CD14-positive monocyte (primary cell): ENCODE measurements around the gene CDH23. TPM values are rescaled to one million over a fixed set of nuclear protein-coding genes. Genes with fewer than 3 reads are reported as not detected.
A peak's percentile ranks its signal among the peaks of the same experiment; 100 is the strongest.

Experiments used
- DNase-seq, 3 donors: peaks; one replicate each; pipeline ENCODE4 v3.0.0-alpha.2; 2011 to 2022
- H2AFZ ChIP-seq: 2 replicates; pipeline ENCODE4 v1.6.0; 2012; ENCODE audit warnings: mild to moderate bottlenecking, low read depth, low read length, inconsistent platforms; ENCODE audit not compliant: insufficient read depth, poor library complexity, severe bottlenecking
- H3K27ac ChIP-seq, 2 donors: 1 replicate in 1 of 2; 2 replicates in 1 of 2; pipeline ENCODE4 v1.5.1; 2012 to 2013; ENCODE audit warnings: low read length in 2 of 2, control low read depth in 1 of 2, inconsistent platforms in 1 of 2, low read depth in 1 of 2, mild to moderate bottlenecking in 1 of 2
- H3K27me3 ChIP-seq, 2 donors: one replicate each; pipeline versions ENCODE4 v1.6.0 to v1.6.1; 2011 to 2013; ENCODE audit warnings: low read length in 2 of 2; ENCODE audit not compliant: control insufficient read depth in 2 of 2, insufficient read depth in 2 of 2
- H3K36me3 ChIP-seq, 2 donors: replicated peaks in 1 of 2; 1 replicate in 1 of 2; 2 replicates in 1 of 2; pipeline versions ENCODE4 v1.5.1 to v1.6.1; 2012 to 2013; ENCODE audit warnings: low read length in 2 of 2, control low read depth in 1 of 2, inconsistent platforms in 1 of 2, mild to moderate bottlenecking in 1 of 2; ENCODE audit not compliant: insufficient read depth in 2 of 2, control insufficient read depth in 1 of 2
- H3K4me1 ChIP-seq, 2 donors: 1 replicate in 1 of 2; 2 replicates in 1 of 2; pipeline versions ENCODE4 v1.5.1 to v1.6.1; 2012 to 2013; ENCODE audit warnings: low read length in 2 of 2, control low read depth in 1 of 2, inconsistent platforms in 1 of 2, mild to moderate bottlenecking in 1 of 2, moderate library complexity in 1 of 2; ENCODE audit not compliant: insufficient read depth in 2 of 2, control insufficient read depth in 1 of 2
- H3K4me2 ChIP-seq: replicated peaks from 2 replicates; pipeline ENCODE3; 2012; ENCODE audit warnings: low read length, moderate library complexity, mild to moderate bottlenecking; ENCODE audit not compliant: poor library complexity, severe bottlenecking; ENCODE audit errors: extremely low read depth
- H3K4me3 ChIP-seq, 3 experiments: fragments of 200-600 bp in 1 of 3; sonication (generic) in 1 of 3; replicated peaks in 1 of 3; 1 replicate in 2 of 3; 2 replicates in 1 of 3; pipeline ENCODE4 v1.5.1; 2011 to 2013; ENCODE audit warnings: low read length in 3 of 3, mild to moderate bottlenecking in 3 of 3, control low read depth in 2 of 3, low read depth in 2 of 3, inconsistent platforms in 1 of 3, moderate library complexity in 1 of 3
- H3K79me2 ChIP-seq: 2 replicates; pipeline ENCODE4 v1.6.0; 2012; ENCODE audit warnings: mild to moderate bottlenecking, control low read depth, inconsistent platforms, low read length, moderate library complexity; ENCODE audit not compliant: insufficient read depth
- H3K9ac ChIP-seq: 2 replicates; pipeline ENCODE4 v1.6.0; 2017; ENCODE audit warnings: low read length, mild to moderate bottlenecking; ENCODE audit not compliant: insufficient read depth, poor library complexity, severe bottlenecking
- H3K9me3 ChIP-seq, 2 donors: replicated peaks in 1 of 2; 1 replicate in 1 of 2; 2 replicates in 1 of 2; pipeline versions ENCODE4 v1.5.1 to v1.6.1; 2012 to 2013; ENCODE audit warnings: low read length in 2 of 2, control low read depth in 1 of 2; ENCODE audit not compliant: control insufficient read depth in 1 of 2, insufficient read depth in 1 of 2
- H4K20me1 ChIP-seq: 2 replicates; pipeline ENCODE4 v1.6.0; 2012; ENCODE audit warnings: mild to moderate bottlenecking, low read length, control low read depth, moderate library complexity; ENCODE audit not compliant: insufficient read depth
- H3K27ac Mint-ChIP-seq, 7 donors: one replicate each; pipeline ENCODE4 v1.8.0; 2020; ENCODE audit warnings: mild to moderate bottlenecking in 7 of 7, mixed read lengths in 7 of 7, moderate library complexity in 6 of 7, inconsistent platforms in 2 of 7
- H3K27me3 Mint-ChIP-seq, 3 donors: one replicate each; pipeline ENCODE4 v1.8.0; 2021 to 2022; ENCODE audit warnings: low read depth in 3 of 3, mild to moderate bottlenecking in 3 of 3, mixed read lengths in 3 of 3, moderate library complexity in 3 of 3, inconsistent platforms in 1 of 3
- H3K36me3 Mint-ChIP-seq, 2 donors: one replicate each; pipeline ENCODE4 v1.8.0; 2020; ENCODE audit warnings: mixed read lengths in 2 of 2, inconsistent platforms in 1 of 2, mild to moderate bottlenecking in 1 of 2
- H3K4me1 Mint-ChIP-seq: one replicate; pipeline ENCODE4 v1.8.0; 2020; ENCODE audit warnings: mild to moderate bottlenecking, mixed read lengths
- H3K4me3 Mint-ChIP-seq, 2 donors: one replicate each; pipeline ENCODE4 v1.8.0; 2020; ENCODE audit warnings: mild to moderate bottlenecking in 2 of 2, mixed read lengths in 2 of 2, moderate library complexity in 1 of 2
- H3K9me3 Mint-ChIP-seq, 7 donors: one replicate each; pipeline ENCODE4 v1.8.0; 2020 to 2022; ENCODE audit warnings: mixed read lengths in 7 of 7, mild to moderate bottlenecking in 6 of 7, moderate library complexity in 6 of 7, inconsistent platforms in 2 of 7
- WGBS: methylation state at CpG from one replicate; pipeline ENCODE4 v1.1.5; 2013; ENCODE audit warnings: missing lambda C conversion rate; ENCODE audit not compliant: insufficient coverage; 5-methylcytosine and 5-hydroxymethylcytosine counted together
- intact Hi-C, 2 donors: fragments of 100-400 bp; cut with micrococcal nuclease; formaldehyde crosslinking; loops; one replicate each; pipeline versions ENCODE4 v1.15.0 to v1.15.1; 2023
- polyA plus RNA-seq, 3 donors: library from polyadenylated mRNA; depleted of rRNA in 1 of 3; unstranded in 2 of 3; stranded (reverse) in 1 of 3; fragments of 300-500 nt in 2 of 3; fragments of >200 nt in 1 of 3; fragmentation: Illumina TruSeq in 2 of 3; gene quantifications; 1 replicate in 2 of 3; 2 replicates in 1 of 3; pipeline ENCODE4 v1.2.3, GENCODE V29; 2012 to 2021
- TF ChIP-seq, protein P1 (sequence below): fragments of 200-600 bp; IDR thresholded peaks from one replicate; pipeline ENCODE4 v1.8.0; 2022; ENCODE audit warnings: antibody characterized with exemption, mild to moderate bottlenecking

Gene CDH23
- polyA plus RNA-seq, 3 donors, result 8.2 to 36.2 (median 10.5) TPM

DNA sequence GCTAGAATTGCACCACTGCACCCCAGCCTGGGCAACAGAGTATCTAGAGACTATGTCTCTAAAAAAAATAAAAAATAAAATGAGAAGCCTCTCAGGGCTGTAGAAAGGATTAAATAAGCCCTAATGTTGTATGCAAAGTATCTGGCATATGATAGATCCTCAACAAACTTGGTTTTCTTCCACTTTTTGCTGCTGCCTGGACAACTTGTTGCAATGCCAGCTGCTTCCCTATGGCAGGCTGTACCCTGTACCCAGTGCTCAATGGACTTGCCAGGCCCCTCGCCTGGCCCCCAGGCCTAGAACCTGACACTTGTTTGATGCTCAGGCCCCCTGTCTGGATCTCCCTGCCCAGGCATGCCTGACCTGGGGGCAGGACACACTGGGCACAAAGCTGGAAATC, 28.5 kb upstream of the CDH23 start:
- H3K36me3 ChIP-seq, result peaks cover 0 to under 1% of the 10 kb centered on the region in 2 donors
- Mint-ChIP-seq H3K4me1 (peaks cover 90% of the 10 kb centered on the region), H3K4me3 (no peak overlapping the region), H3K27me3 (peaks cover 0 to 2% (median 0%) of the 10 kb centered on the region in 3 donors), H3K27ac (peak overlapping the region in 2 of 7 donors; percentile 63 to 96), H3K36me3 (peaks cover 1 to 9% of the 10 kb centered on the region in 2 donors), H3K9me3 (peaks cover 0 to 4% (median 0%) of the 10 kb centered on the region in 7 donors)
- no peaks in the 10 kb centered on the region for H4K20me1 ChIP-seq
- DNase-seq, result no peak
- H3K27me3 ChIP-seq, result no peaks in the 10 kb centered on the region
- TF ChIP-seq, protein P1, sequence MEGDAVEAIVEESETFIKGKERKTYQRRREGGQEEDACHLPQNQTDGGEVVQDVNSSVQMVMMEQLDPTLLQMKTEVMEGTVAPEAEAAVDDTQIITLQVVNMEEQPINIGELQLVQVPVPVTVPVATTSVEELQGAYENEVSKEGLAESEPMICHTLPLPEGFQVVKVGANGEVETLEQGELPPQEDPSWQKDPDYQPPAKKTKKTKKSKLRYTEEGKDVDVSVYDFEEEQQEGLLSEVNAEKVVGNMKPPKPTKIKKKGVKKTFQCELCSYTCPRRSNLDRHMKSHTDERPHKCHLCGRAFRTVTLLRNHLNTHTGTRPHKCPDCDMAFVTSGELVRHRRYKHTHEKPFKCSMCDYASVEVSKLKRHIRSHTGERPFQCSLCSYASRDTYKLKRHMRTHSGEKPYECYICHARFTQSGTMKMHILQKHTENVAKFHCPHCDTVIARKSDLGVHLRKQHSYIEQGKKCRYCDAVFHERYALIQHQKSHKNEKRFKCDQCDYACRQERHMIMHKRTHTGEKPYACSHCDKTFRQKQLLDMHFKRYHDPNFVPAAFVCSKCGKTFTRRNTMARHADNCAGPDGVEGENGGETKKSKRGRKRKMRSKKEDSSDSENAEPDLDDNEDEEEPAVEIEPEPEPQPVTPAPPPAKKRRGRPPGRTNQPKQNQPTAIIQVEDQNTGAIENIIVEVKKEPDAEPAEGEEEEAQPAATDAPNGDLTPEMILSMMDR, result no peak
- H3K9ac ChIP-seq, result no peak overlapping the region
- intact Hi-C loops, result no loop called here
- peaks cover 98% of the 10 kb centered on the region in 2 donors for H3K4me1 ChIP-seq
- peak overlapping the region in 1 of 2 donors; percentile 86 for H3K27ac ChIP-seq
- WGBS, result 100% methylated on average over 1 of the region's 1 CpG
- no peaks in the 10 kb centered on the region for H3K9me3 ChIP-seq
- no peak overlapping the region for H2AFZ ChIP-seq
- H3K4me2 ChIP-seq, result no peak overlapping the region
- no peak overlapping the region for H3K4me3 ChIP-seq
- no peaks in the 10 kb centered on the region for H3K79me2 ChIP-seq

DNA sequence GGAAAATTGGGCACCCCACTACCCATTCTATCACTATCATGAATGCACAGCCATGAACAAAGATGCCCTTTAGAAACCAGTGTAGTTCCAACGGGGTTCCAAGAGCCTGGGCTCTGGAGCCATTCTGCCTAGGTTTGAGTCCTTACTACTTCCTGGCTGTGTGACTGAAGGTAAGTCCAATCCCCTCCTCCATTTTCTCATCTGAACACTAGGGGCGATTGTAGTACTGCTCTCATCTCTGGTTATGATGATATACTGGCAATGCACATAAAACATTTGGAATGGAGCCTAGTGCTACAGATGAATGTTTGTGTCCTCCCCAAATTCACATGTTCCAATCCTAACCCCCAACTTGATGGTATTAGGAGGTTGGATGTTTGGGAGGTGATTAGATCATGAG, 28.1 kb upstream of the CDH23 start:
- peaks cover 1 to 9% of the 10 kb centered on the region in 2 donors for H3K36me3 Mint-ChIP-seq
- no peak for DNase-seq
- H3K9me3 Mint-ChIP-seq, result peaks cover 0 to 4% (median 0%) of the 10 kb centered on the region in 7 donors
- H3K36me3 ChIP-seq, result no peaks in the 10 kb centered on the region
- no peaks in the 10 kb centered on the region for H3K79me2 ChIP-seq
- H3K4me1 Mint-ChIP-seq, result peaks cover 93% of the 10 kb centered on the region
- H3K27me3 Mint-ChIP-seq, result peaks cover 0 to 2% (median 0%) of the 10 kb centered on the region in 3 donors
- H3K9me3 ChIP-seq, result no peaks in the 10 kb centered on the region
- 100% methylated on average over 1 of the region's 2 CpGs for WGBS
- peak overlapping the region in 1 of 2 donors; percentile 86 for H3K27ac ChIP-seq
- peaks cover 98% of the 10 kb centered on the region in 2 donors for H3K4me1 ChIP-seq
- TF ChIP-seq, protein P1, result no peak
- H3K9ac ChIP-seq, result no peak overlapping the region
- intact Hi-C loops, result no loop called here
- H3K4me2 ChIP-seq, result no peak overlapping the region
- no peak overlapping the region for H3K4me3 ChIP-seq
- H2AFZ ChIP-seq, result no peak overlapping the region
- no peaks in the 10 kb centered on the region for H3K27me3 ChIP-seq
- H3K4me3 Mint-ChIP-seq, result no peak overlapping the region
- H4K20me1 ChIP-seq, result no peaks in the 10 kb centered on the region
- H3K27ac Mint-ChIP-seq, result peak overlapping the region in 1 of 7 donors; percentile 30
